Measurements from ENCODE around the gene ABHD12. TPM values are rescaled to one million over a fixed set of nuclear protein-coding genes. Genes with fewer than 3 reads are reported as not detected.

Gene ABHD12
- total RNA-seq, 4 donors from 2014 or later, result 10.0 to 47.6 (median 36.3) TPM

- no peak overlapping the region for H3K4me3 ChIP-seq
- no peak overlapping the region for H3K27ac ChIP-seq
- intact Hi-C loops (cut with DNase I; ENCODE audit: low total_unique reads), result no loop called here
- no peaks in the 10 kb centered on the region for H3K27me3 ChIP-seq
- H3K36me3 ChIP-seq, result no peaks in the 10 kb centered on the region
- no peaks in the 10 kb centered on the region for H3K9me3 ChIP-seq
- no peak for DNase-seq
- TF ChIP-seq POLR2A (IDR thresholded peaks at IDR 0.05), result no peak
- TF ChIP-seq, protein P1, sequence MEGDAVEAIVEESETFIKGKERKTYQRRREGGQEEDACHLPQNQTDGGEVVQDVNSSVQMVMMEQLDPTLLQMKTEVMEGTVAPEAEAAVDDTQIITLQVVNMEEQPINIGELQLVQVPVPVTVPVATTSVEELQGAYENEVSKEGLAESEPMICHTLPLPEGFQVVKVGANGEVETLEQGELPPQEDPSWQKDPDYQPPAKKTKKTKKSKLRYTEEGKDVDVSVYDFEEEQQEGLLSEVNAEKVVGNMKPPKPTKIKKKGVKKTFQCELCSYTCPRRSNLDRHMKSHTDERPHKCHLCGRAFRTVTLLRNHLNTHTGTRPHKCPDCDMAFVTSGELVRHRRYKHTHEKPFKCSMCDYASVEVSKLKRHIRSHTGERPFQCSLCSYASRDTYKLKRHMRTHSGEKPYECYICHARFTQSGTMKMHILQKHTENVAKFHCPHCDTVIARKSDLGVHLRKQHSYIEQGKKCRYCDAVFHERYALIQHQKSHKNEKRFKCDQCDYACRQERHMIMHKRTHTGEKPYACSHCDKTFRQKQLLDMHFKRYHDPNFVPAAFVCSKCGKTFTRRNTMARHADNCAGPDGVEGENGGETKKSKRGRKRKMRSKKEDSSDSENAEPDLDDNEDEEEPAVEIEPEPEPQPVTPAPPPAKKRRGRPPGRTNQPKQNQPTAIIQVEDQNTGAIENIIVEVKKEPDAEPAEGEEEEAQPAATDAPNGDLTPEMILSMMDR (IDR thresholded peaks at IDR 0.05), result no peak
- H3K4me1 ChIP-seq, result peaks cover 0 to 11% of the 10 kb centered on the region in 2 donors
Measured at GRCh38 chr20:25252686-25253421, 137.8 kb downstream of the ABHD12 start.

DNA sequence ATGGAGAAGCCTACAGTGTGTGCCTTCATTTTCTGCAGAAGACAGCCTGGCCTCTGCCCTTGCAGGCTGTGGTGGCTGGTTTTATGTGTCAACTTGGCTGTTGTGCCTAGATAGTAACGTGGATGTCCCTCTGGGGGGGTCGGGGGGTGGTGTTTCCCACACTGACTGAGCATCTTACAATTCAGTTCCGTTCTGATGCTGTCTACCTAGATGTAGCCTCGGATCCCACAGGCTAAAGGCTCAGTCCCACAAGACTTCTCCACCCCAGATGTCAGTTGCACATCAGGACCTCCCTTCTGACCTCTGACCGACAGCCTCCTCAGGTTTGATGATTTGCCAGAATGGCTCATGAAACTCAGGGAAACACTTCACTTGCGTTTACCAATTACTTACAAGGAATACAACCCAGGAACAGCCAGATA, 138.4 kb downstream of the ABHD12 start:
- H3K36me3 ChIP-seq, result no peaks in the 10 kb centered on the region
- no peaks in the 10 kb centered on the region for H3K9me3 ChIP-seq
- intact Hi-C loops (cut with DNase I; ENCODE audit: low total_unique reads), result no loop called here
- no peak for DNase-seq
- no peak overlapping the region for H3K4me3 ChIP-seq
- no peaks in the 10 kb centered on the region for H3K27me3 ChIP-seq
- H3K27ac ChIP-seq, result no peak overlapping the region
- peaks cover 0 to 13% of the 10 kb centered on the region in 2 donors for H3K4me1 ChIP-seq
- TF ChIP-seq, protein P1 (IDR thresholded peaks at IDR 0.05), result no peak
- TF ChIP-seq POLR2A (IDR thresholded peaks at IDR 0.05), result no peak

GRCh38 chr20:25251558-25251957, 139.1 kb downstream of the ABHD12 start:
- intact Hi-C loops (cut with DNase I; ENCODE audit: low total_unique reads), result no loop called here
- Histone ChIP-seq H3K4me3 (no peak overlapping the region), H3K9me3 (no peaks in the 10 kb centered on the region), H3K36me3 (no peaks in the 10 kb centered on the region), H3K4me1 (peaks cover 0 to 18% of the 10 kb centered on the region in 2 donors), H3K27me3 (no peaks in the 10 kb centered on the region), H3K27ac (no peak overlapping the region)
- TF ChIP-seq POLR2A (IDR thresholded peaks at IDR 0.05), result no peak
- TF ChIP-seq, protein P1 (IDR thresholded peaks at IDR 0.05), result no peak
- no peak for DNase-seq

- intact Hi-C loops (cut with DNase I; ENCODE audit: low total_unique reads), result no loop called here
Measured at GRCh38 chr20:25251019-25251418, 139.6 kb downstream of the ABHD12 start.

DNA sequence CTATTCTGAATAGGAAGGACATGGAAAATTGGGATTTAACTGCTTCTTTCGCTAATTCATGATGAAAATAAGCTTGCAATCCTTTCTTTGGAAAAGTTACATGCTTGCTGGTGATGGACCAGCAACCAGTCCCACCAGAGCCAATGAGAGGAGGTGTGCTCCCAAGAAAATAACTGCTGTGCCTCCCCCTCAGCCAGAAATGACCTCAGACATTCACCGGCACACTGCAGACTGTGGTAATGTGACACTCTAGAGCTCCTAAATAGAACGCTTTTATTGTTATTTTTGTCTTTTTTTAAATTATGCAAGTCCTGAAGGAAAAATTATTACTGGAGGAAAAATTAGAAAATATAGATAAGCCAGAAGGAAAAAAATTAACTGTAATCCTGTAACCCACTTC, 140.1 kb downstream of the ABHD12 start:
- DNase-seq, result no peak
- intact Hi-C loops (cut with DNase I; ENCODE audit: low total_unique reads), result no loop called here
- Histone ChIP-seq H3K36me3 (no peaks in the 10 kb centered on the region), H3K27me3 (no peaks in the 10 kb centered on the region), H3K9me3 (no peaks in the 10 kb centered on the region), H3K27ac (peak overlapping the region in 1 of 2 donors; percentile 86), H3K4me3 (no peak overlapping the region), H3K4me1 (peaks cover 0 to 18% of the 10 kb centered on the region in 2 donors)
- no peak for TF ChIP-seq POLR2A (IDR thresholded peaks at IDR 0.05)
- TF ChIP-seq, protein P1 (IDR thresholded peaks at IDR 0.05), result no peak

More at GRCh38 chr20:25251019-25251418, 139.6 kb downstream of the ABHD12 start:
- no peaks in the 10 kb centered on the region for H3K36me3 ChIP-seq
- H3K27ac ChIP-seq, result no peak overlapping the region
- no peak overlapping the region for H3K4me3 ChIP-seq
- no peaks in the 10 kb centered on the region for H3K9me3 ChIP-seq
- no peak for TF ChIP-seq POLR2A (IDR thresholded peaks at IDR 0.05)
- TF ChIP-seq, protein P1 (IDR thresholded peaks at IDR 0.05), result no peak
- no peak for DNase-seq
- no peaks in the 10 kb centered on the region for H3K27me3 ChIP-seq
- peaks cover 0 to 18% of the 10 kb centered on the region in 2 donors for H3K4me1 ChIP-seq

Data from uterus (tissue), 4 donors.